Activated T-cell treated with anti-CD3 and anti-CD28 coated beads for 1 hour (primary cell): ENCODE data around the gene CSF2.
A peak's percentile ranks its signal among the peaks of the same experiment; 100 is the strongest.

Experiments
- DNase-seq: peaks from one replicate; pipeline ENCODE4 v3.0.0-alpha.2; 2020; ENCODE audit warnings: low read depth

CSF2 gene

GRCh38 chr5:132054697-132055440, 18.7 kb upstream of the CSF2 start:
- DNase-seq, result no peak

- no peak for DNase-seq
Measured at GRCh38 chr5:132055441-132055807, 18.2 kb upstream of the CSF2 start.

- peak; percentile 32 for DNase-seq
Measured at GRCh38 chr5:132055808-132056609, 17.6 kb upstream of the CSF2 start.

GRCh38 chr5:132056610-132057497, 16.7 kb upstream of the CSF2 start:
- no peak for DNase-seq

- no peak for DNase-seq
Measured at GRCh38 chr5:132057498-132058255, 15.9 kb upstream of the CSF2 start.

- no peak for DNase-seq
Measured at GRCh38 chr5:132058646-132059042, 14.9 kb upstream of the CSF2 start.

GRCh38 chr5:132059043-132059695, 14.4 kb upstream of the CSF2 start:
- DNase-seq, result no peak

- DNase-seq, result no peak
Measured at GRCh38 chr5:132059696-132060500, 13.7 kb upstream of the CSF2 start.

- no peak for DNase-seq
Measured at GRCh38 chr5:132060501-132061161, 13.0 kb upstream of the CSF2 start, which contains the start of gene IL3. TSS of gene IL3 (plus strand) at chr5:132060655. CDS start at chr5:132060707, 52 bp downstream.

- DNase-seq, result peak; percentile 72
Measured at GRCh38 chr5:132063090-132063911, 10.3 kb upstream of the CSF2 start.

- no peak for DNase-seq
Measured at GRCh38 chr5:132064140-132064539, 9.4 kb upstream of the CSF2 start.

GRCh38 chr5:132064738-132065331, 8.8 kb upstream of the CSF2 start:
- DNase-seq, result peak; percentile 74

GRCh38 chr5:132065351-132065937, 8.1 kb upstream of the CSF2 start:
- peak; percentile 33 for DNase-seq

- no peak for DNase-seq
Measured at GRCh38 chr5:132065951-132066701, 7.5 kb upstream of the CSF2 start.

- no peak for DNase-seq
Measured at GRCh38 chr5:132066871-132067270, 6.7 kb upstream of the CSF2 start.

GRCh38 chr5:132067451-132067850, 6.1 kb upstream of the CSF2 start:
- no peak for DNase-seq
